ENCODE data around the gene ASB18. TPM values are rescaled to one million over a fixed set of nuclear protein-coding genes. Genes with fewer than 3 reads are reported as not detected.

Gene ASB18
- total RNA-seq, 1 donor from 2014 or later: not detected

DNA sequence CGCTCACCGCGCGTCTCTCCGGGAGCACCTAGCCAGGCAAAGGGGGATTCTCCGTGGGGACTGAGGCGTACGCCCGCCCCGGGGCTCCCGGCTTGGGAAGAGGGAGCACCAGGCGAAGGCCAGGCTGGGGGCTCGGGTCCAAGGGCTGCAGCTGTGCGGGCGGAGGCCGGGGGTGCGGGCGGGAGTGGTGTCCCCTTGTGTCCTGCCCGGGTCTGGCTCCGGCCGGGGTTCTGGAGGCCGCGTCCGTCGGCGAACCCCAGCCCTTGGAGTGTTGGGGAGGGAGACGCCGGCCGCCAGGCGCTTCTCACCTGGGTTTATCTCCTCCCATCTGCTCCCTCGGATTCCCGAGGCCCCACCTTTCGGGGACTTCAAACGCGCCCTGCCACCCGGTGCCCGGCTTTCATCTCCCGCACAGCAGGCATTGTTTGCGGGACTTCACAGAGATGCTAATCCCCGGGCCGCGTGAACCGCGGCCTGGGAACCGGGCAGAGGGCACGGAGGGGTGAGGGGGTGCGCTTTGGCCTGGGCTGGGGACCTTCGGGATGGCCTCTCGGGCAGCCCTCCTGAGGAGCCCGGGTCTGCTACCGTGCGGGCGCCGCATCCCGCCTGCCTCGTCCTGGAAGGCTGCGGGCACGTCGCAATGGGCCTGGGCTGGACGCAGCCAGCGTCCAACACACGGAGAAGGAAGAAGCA, 91.0 kb downstream of the ASB18 start:
- Mint-ChIP-seq H3K9me3 (ENCODE audit: unreplicated experiment) (no peaks in the 10 kb centered on the region), H3K4me1 (ENCODE audit: unreplicated experiment) (peaks cover 34% of the 10 kb centered on the region), H3K27ac (ENCODE audit: unreplicated experiment) (no peak overlapping the region), H3K27me3 (ENCODE audit: unreplicated experiment) (peaks cover 31% of the 10 kb centered on the region), H3K4me3 (ENCODE audit: unreplicated experiment) (no peak overlapping the region), H3K36me3 (ENCODE audit: low read depth, unreplicated experiment) (no peaks in the 10 kb centered on the region)
- TF ChIP-seq, protein P1, sequence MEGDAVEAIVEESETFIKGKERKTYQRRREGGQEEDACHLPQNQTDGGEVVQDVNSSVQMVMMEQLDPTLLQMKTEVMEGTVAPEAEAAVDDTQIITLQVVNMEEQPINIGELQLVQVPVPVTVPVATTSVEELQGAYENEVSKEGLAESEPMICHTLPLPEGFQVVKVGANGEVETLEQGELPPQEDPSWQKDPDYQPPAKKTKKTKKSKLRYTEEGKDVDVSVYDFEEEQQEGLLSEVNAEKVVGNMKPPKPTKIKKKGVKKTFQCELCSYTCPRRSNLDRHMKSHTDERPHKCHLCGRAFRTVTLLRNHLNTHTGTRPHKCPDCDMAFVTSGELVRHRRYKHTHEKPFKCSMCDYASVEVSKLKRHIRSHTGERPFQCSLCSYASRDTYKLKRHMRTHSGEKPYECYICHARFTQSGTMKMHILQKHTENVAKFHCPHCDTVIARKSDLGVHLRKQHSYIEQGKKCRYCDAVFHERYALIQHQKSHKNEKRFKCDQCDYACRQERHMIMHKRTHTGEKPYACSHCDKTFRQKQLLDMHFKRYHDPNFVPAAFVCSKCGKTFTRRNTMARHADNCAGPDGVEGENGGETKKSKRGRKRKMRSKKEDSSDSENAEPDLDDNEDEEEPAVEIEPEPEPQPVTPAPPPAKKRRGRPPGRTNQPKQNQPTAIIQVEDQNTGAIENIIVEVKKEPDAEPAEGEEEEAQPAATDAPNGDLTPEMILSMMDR (IDR thresholded peaks at IDR 0.05; ENCODE audit: unreplicated experiment): no peak
- DNase-seq (ENCODE audit: low spot score): no peak

DNA sequence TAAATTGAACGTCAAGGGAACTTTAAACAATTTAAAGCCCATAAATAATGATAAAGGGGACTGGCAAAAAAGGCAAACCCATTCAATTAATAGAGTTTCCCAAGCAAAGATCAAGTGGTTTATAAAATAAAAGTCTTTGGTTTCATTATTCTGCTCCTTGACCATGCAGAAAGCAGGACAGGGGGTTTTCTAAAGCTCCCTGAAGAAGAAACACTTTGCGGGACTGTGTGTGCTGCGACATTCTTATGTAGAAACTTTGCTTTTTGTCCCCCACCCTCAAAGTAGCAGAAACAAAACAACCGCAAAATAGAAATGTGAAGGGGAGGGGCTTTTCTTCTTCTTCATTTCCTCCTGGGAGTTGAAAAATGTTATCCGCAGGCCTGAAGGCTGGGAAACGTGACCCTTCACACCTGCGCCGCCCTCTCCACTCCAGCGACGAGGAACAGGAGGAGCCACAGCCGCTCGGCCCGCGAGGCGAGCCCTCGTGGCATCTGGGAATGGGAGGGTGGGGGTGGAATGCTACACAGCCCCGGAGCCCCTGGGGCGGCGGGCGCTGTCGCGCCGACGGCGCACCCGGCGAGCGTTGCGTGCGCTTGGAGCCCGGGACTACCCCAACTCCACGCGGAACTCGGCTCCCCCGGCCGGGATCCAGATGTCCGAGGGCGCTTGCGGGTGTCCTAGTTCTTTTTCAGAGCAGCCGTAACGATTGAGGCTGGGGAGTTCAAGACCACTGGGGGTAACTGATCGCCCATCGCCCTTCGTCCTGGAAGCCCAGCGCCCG, 91.8 kb downstream of the ASB18 start:
- DNase-seq (ENCODE audit: low spot score): no peak
- no peak overlapping the region for H3K27ac Mint-ChIP-seq (ENCODE audit: unreplicated experiment)
- TF ChIP-seq, protein P1 (IDR thresholded peaks at IDR 0.05; ENCODE audit: unreplicated experiment): no peak
- H3K4me3 Mint-ChIP-seq (ENCODE audit: unreplicated experiment): no peak overlapping the region
- peaks cover 34% of the 10 kb centered on the region for H3K4me1 Mint-ChIP-seq (ENCODE audit: unreplicated experiment)
- H3K9me3 Mint-ChIP-seq (ENCODE audit: unreplicated experiment): no peaks in the 10 kb centered on the region
- peaks cover 32% of the 10 kb centered on the region for H3K27me3 Mint-ChIP-seq (ENCODE audit: unreplicated experiment)
- no peaks in the 10 kb centered on the region for H3K36me3 Mint-ChIP-seq (ENCODE audit: low read depth, unreplicated experiment)

DNA sequence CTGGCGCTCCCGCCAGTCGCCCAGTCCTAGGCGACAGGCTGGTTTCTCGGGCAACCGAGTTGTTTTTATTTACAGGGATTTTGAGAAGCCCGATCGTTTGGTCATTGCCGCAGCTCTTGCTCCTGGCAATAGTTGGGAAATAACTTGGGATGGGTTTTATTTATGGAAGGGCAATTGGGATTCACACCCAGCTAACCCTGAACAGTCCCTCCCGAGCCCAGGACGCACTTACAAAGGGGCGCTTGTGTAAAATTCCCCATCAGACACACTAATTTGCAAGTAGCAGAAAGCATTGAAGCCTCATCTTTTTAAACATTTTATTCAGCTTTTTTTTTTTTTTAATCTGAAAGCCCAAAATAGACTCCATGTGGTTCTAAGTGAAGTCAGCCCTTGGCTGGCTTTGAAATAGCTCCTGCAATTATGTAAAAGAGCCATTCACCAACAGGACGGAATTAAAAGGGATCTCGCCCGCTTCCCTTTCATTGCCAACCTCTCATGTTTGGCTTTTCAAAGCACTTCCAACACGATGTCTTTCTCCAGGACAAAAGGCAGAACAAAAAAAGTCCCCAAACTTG, 92.4 kb downstream of the ASB18 start:
- Mint-ChIP-seq H3K36me3 (ENCODE audit: low read depth, unreplicated experiment) (peaks cover 2% of the 10 kb centered on the region), H3K27me3 (ENCODE audit: unreplicated experiment) (peaks cover 35% of the 10 kb centered on the region), H3K4me1 (ENCODE audit: unreplicated experiment) (peaks cover 36% of the 10 kb centered on the region), H3K4me3 (ENCODE audit: unreplicated experiment) (no peak overlapping the region), H3K9me3 (ENCODE audit: unreplicated experiment) (no peaks in the 10 kb centered on the region), H3K27ac (ENCODE audit: unreplicated experiment) (no peak overlapping the region)
- DNase-seq (ENCODE audit: low spot score): no peak
- TF ChIP-seq, protein P1 (IDR thresholded peaks at IDR 0.05; ENCODE audit: unreplicated experiment): no peak

DNA sequence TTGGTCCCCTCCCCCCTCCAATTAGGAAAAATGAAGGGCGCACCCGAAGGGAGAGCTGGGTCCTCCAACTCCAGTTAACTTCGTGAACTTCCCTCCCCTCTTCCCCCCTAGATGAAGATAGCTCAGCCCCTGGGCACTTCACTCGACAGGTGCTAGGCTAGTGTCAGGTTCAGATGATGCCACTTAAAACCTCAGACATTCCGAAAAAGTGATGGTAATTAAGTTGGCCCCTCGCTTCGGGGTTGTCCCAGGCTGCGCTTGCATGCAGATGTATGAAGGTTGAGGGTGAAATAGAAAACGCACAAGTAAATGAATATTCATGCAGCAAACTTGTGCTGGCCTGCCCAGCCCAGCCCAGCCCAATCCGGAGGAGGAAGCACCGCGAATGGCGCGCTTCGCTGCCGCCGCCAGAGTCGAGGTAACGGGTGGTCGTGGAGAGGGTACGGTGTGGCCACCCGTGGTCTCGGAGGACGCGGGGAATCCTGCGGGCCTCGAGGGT, 93.0 kb downstream of the ASB18 start:
- no peak for DNase-seq (ENCODE audit: low spot score)

More for the DNA sequence above, 93.0 kb downstream of the ASB18 start:
- Mint-ChIP-seq H3K36me3 (ENCODE audit: low read depth, unreplicated experiment) (peaks cover 3% of the 10 kb centered on the region), H3K27me3 (ENCODE audit: unreplicated experiment) (peaks cover 36% of the 10 kb centered on the region), H3K9me3 (ENCODE audit: unreplicated experiment) (no peaks in the 10 kb centered on the region), H3K4me1 (ENCODE audit: unreplicated experiment) (peaks cover 39% of the 10 kb centered on the region), H3K27ac (ENCODE audit: unreplicated experiment) (no peak overlapping the region), H3K4me3 (ENCODE audit: unreplicated experiment) (no peak overlapping the region)
- TF ChIP-seq, protein P1 (IDR thresholded peaks at IDR 0.05; ENCODE audit: unreplicated experiment): no peak

Data from endothelial cell (in vitro differentiated cells).